NCI-H1930 (cell line): Measurements from ENCODE around the gene DPEP2NB.
"Not testable (repeated sequence)": the region's sequence is repeated elsewhere in the genome, so short reads cannot be mapped to it uniquely, and the experiment has no call there.

ENCODE experiments used
- DNase-seq, 2 experiments: peaks; one replicate each; lab custom pipeline; 2025; lab: John Stamatoyannopoulos, UW

The DPEP2NB gene

GRCh38 chr16:67982011-67982696 lies 33.6 kb downstream of the DPEP2NB start:
- DNase-seq = no peak

- DNase-seq = no peak
Measured at GRCh38 chr16:67979955-67980678, 35.6 kb downstream of the DPEP2NB start, which contains the start of gene DPEP3. TSS of gene DPEP3 (minus strand) at chr16:67980499. CDS start at chr16:67980380, 119 bp downstream.

- DNase-seq = no peak
Measured at GRCh38 chr16:67977469-67978227, 38.1 kb downstream of the DPEP2NB start.

- no peak for DNase-seq
Measured at GRCh38 chr16:67977005-67977404, 38.7 kb downstream of the DPEP2NB start.

GRCh38 chr16:67976205-67976604 lies 39.5 kb downstream of the DPEP2NB start:
- no peak for DNase-seq

GRCh38 chr16:67975321-67976105 lies 40.2 kb downstream of the DPEP2NB start:
- no peak for DNase-seq

- not testable (repeated sequence) for DNase-seq
Measured at GRCh38 chr16:67972285-67972684, 43.4 kb downstream of the DPEP2NB start.

- no peak for DNase-seq
Measured at GRCh38 chr16:67971111-67971510, 44.6 kb downstream of the DPEP2NB start.

- DNase-seq = no peak
Measured at GRCh38 chr16:67969254-67970039, 46.3 kb downstream of the DPEP2NB start.

- no peak for DNase-seq
Measured at GRCh38 chr16:67968400-67969253, 47.1 kb downstream of the DPEP2NB start, which contains the start of gene SLC12A4. TSS of gene SLC12A4 (minus strand) at chr16:67968637. CDS start at chr16:67968553, 84 bp downstream.

- no peak for DNase-seq
Measured at GRCh38 chr16:67967958-67968399, 47.7 kb downstream of the DPEP2NB start.

- DNase-seq = no peak
Measured at GRCh38 chr16:67967183-67967957, 48.3 kb downstream of the DPEP2NB start.

- no peak for DNase-seq
Measured at GRCh38 chr16:67966549-67967182, 49.0 kb downstream of the DPEP2NB start.

- no peak for DNase-seq
Measured at GRCh38 chr16:67965668-67966548, 49.8 kb downstream of the DPEP2NB start.

GRCh38 chr16:67964477-67965131 lies 51.1 kb downstream of the DPEP2NB start:
- no peak for DNase-seq

GRCh38 chr16:67963662-67964321 lies 51.9 kb downstream of the DPEP2NB start:
- DNase-seq = no peak
